K562 (cell line): ENCODE data around the gene ULK3. TPM values are rescaled to one million over a fixed set of nuclear protein-coding genes. Genes with fewer than 3 reads are reported as not detected.
A peak's percentile ranks its signal among the peaks of the same experiment; 100 is the strongest.

Source experiments
- BCOR ChIP-seq: fragments of 450-650 bp; IDR thresholded peaks from 2 replicates; pipeline ENCODE4 v1.6.1; 2016
- CAMTA2 ChIP-seq: fragments of 250-450 bp; sonication (Bioruptor Pico); conservative IDR thresholded peaks from 2 replicates; pipeline ENCODE4 v1.5.1; 2022
- CBFB ChIP-seq: sonication (generic); formaldehyde crosslinking; IDR thresholded peaks from 2 replicates; pipeline ENCODE4 v1.4.0; 2020; ENCODE audit warnings: mild to moderate bottlenecking, missing genetic modification reagents
- CREBBP ChIP-seq: IDR thresholded peaks from one replicate; pipeline ENCODE4 v1.6.1; 2012; ENCODE audit warnings: low read depth, mild to moderate bottlenecking, control low read depth, inconsistent platforms, low read length
- HEY1 ChIP-seq: fragments of 250-450 bp; sonication (Bioruptor Pico); IDR thresholded peaks from 2 replicates; pipeline ENCODE4 v1.5.0; 2020; ENCODE audit warnings: mild to moderate bottlenecking, moderate library complexity, borderline replicate concordance
- HNRNPUL1 ChIP-seq: fragments of 200-400 bp; formaldehyde crosslinking; IDR thresholded peaks from 2 replicates; pipeline ENCODE4 v1.6.1; 2017; ENCODE audit warnings: low read length
- LCOR ChIP-seq: sonication (generic); formaldehyde crosslinking; IDR thresholded peaks from 2 replicates; pipeline ENCODE4 v1.8.0; 2022; ENCODE audit warnings: mild to moderate bottlenecking, missing genetic modification reagents
- LEF1 ChIP-seq: fragments of 450-650 bp; IDR thresholded peaks from 2 replicates; pipeline ENCODE4 v1.6.1; 2016; ENCODE audit warnings: mild to moderate bottlenecking
- MIER1 ChIP-seq: fragments of 450-650 bp; IDR thresholded peaks from 2 replicates; pipeline ENCODE4 v1.6.1; 2016; ENCODE audit warnings: antibody characterized with exemption, mild to moderate bottlenecking, low read depth
- NFXL1 ChIP-seq: fragments of 450-650 bp; formaldehyde crosslinking; IDR thresholded peaks from 2 replicates; pipeline ENCODE4 v1.4.0; 2021; ENCODE audit warnings: mild to moderate bottlenecking
- NR2F6 ChIP-seq: fragments of 450-650 bp; formaldehyde crosslinking; IDR thresholded peaks from 2 replicates; pipeline ENCODE4 v1.4.0; 2020; ENCODE audit warnings: mild to moderate bottlenecking
- PHF21A ChIP-seq: fragments of 450-650 bp; IDR thresholded peaks from 2 replicates; pipeline ENCODE4 v1.6.1; 2017; ENCODE audit warnings: low read depth, borderline replicate concordance
- POLR2H ChIP-seq: IDR thresholded peaks from 2 replicates; pipeline ENCODE4 v1.6.1; 2016; ENCODE audit warnings: missing genetic modification characterization, low read depth, mild to moderate bottlenecking, control low read depth, missing compliant biosample characterization, moderate library complexity
- PYGO2 ChIP-seq: fragments of 450-650 bp; IDR thresholded peaks from 2 replicates; pipeline ENCODE4 v1.6.1; 2016; ENCODE audit warnings: mild to moderate bottlenecking, missing genetic modification characterization, moderate library complexity, missing compliant biosample characterization
- SMAD4 ChIP-seq: fragments of 250-450 bp; sonication (Bioruptor Pico); conservative IDR thresholded peaks from 2 replicates; pipeline ENCODE4 v1.8.0; 2021; ENCODE audit warnings: inconsistent platforms, mild to moderate bottlenecking, moderate library complexity
- SNRNP70 ChIP-seq: fragments of 200-400 bp; formaldehyde crosslinking; optimal IDR thresholded peaks from 2 replicates; pipeline ENCODE3; 2017; ENCODE audit warnings: low read depth, low read length
- STAT5A ChIP-seq: IDR thresholded peaks from 2 replicates; pipeline ENCODE4 v1.6.1; 2012; ENCODE audit warnings: low read length, inconsistent platforms, borderline replicate concordance
- ZNF124 ChIP-seq: sonication (generic); formaldehyde crosslinking; IDR thresholded peaks from 2 replicates; pipeline ENCODE4 v1.8.1; 2022; ENCODE audit warnings: missing genetic modification reagents
- ZNF174 ChIP-seq: fragments of 250-450 bp; sonication (Bioruptor Pico); IDR thresholded peaks from 2 replicates; pipeline ENCODE4 v1.4.0; 2020; ENCODE audit warnings: mild to moderate bottlenecking
- ZNF212 ChIP-seq: fragments of 450-650 bp; formaldehyde crosslinking; IDR thresholded peaks from 2 replicates; pipeline ENCODE4 v1.4.0; 2020; ENCODE audit warnings: mild to moderate bottlenecking
- ZNF780A ChIP-seq: fragments of 250-450 bp; sonication (Bioruptor Pico); IDR thresholded peaks from 2 replicates; pipeline ENCODE4 v1.5.0; 2021; ENCODE audit warnings: mild to moderate bottlenecking
- polyA plus RNA-seq, 8 experiments: library from polyadenylated mRNA; depleted of rRNA in 4 of 8; stranded (reverse) in 5 of 8; unstranded in 3 of 8; fragments of >200 nt; fragmentation: Nextera tagmentation in 2 of 8; fragmentation: Illumina TruSeq in 1 of 8; extraction: Ambion mirVana in 2 of 8; extraction: Trizol in 1 of 8; gene quantifications; 2 replicates each; pipeline versions ENCODE4 v1.2.1 to v1.2.3, GENCODE V29; 2011 to 2014; ENCODE audit warnings: inconsistent platforms in 1 of 8, missing spikeins in 1 of 8
- total RNA-seq, 7 experiments: library from RNA; depleted of rRNA in 6 of 7; stranded (reverse); fragments of >200 nt in 6 of 7; fragmentation: Illumina TruSeq in 2 of 7; extraction: Trizol in 2 of 7; gene quantifications; 2 replicates each; pipeline versions ENCODE4 v1.2.1 to v1.2.3, GENCODE V29; 2011 to 2021; ENCODE audit warnings: low replicate concordance in 1 of 7
- TF ChIP-seq, protein P1 (sequence below): sonication (generic); formaldehyde crosslinking; IDR thresholded peaks from 2 replicates; pipeline ENCODE4 v1.8.1; 2022; ENCODE audit warnings: missing genetic modification reagents
- TF ChIP-seq, protein P2 (sequence below): fragments of 250-450 bp; sonication (Bioruptor Pico); IDR thresholded peaks from 2 replicates; pipeline ENCODE4 v1.8.0; 2022; ENCODE audit warnings: moderate library complexity, mild to moderate bottlenecking, inconsistent platforms
- TF ChIP-seq, protein P3 (sequence below): fragments of 450-650 bp; formaldehyde crosslinking; IDR thresholded peaks from 2 replicates; pipeline ENCODE4 v1.4.0; 2022; ENCODE audit warnings: missing genetic modification characterization
- TF ChIP-seq, protein P4 (sequence below): fragments of 250-450 bp; sonication (Bioruptor Pico); IDR thresholded peaks from 2 replicates; pipeline ENCODE4 v1.4.0; 2020; ENCODE audit warnings: mild to moderate bottlenecking, moderate library complexity

The ULK3 gene
- total and polyA plus RNA-seq, 9 of the 15 experiments (the other 6 are each of a cell fraction or from before 2014, with no cell fraction given): 0.68 to 68.0 (median 34.9) TPM

DNA sequence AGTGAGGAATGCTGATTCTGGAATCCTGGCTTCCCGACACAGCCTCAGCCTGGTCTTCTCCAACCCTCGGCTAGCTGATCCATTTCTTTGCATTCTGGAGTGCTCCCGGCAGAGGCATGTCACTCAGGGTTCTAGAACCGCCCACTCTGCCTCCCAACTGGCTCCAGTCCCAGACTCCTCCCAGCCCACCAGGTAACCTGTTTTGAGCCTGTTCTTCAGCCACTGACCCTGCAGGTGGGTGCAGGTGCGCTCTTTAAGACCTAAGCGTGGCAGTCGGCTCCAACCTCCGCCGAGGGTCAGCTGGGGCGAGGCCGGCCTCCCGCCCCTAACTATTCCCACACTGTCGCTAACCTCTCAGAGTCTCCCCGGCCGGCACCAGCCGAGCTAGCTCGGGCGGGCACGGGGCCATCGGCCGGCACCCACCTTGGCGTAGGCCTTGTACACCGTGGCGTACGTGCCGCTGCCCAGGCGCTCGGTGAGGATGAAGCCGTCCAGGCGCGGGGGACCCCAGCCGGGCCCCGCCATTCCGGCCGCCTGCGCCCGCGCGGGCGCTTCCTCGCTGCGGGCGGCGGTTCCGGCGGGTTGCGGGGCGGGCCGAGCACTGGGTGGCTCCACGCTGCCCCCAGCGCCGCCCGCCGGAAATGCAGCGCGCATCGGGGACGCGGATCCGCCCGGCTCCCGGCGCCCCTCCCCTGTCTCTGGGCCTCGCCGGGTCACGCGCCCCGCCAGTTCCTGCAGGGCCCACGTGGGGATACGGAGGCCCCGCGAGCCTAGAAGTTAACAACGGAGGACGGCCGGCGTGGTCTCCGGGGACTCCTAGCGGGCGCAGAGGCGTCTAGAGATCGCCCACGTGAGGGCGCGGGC lies at the start of gene ULK3 (continued):
- TF ChIP-seq MIER1: no peak
- no peak for TF ChIP-seq ZNF212 (CRISPR knock-in tag)
- 0 out of 2 replicates have a peak, but pooled peaks have one; percentile 20 for TF ChIP-seq CAMTA2 (CRISPR knock-in tag)
- TF ChIP-seq LEF1: no peak
- TF ChIP-seq, protein P1, sequence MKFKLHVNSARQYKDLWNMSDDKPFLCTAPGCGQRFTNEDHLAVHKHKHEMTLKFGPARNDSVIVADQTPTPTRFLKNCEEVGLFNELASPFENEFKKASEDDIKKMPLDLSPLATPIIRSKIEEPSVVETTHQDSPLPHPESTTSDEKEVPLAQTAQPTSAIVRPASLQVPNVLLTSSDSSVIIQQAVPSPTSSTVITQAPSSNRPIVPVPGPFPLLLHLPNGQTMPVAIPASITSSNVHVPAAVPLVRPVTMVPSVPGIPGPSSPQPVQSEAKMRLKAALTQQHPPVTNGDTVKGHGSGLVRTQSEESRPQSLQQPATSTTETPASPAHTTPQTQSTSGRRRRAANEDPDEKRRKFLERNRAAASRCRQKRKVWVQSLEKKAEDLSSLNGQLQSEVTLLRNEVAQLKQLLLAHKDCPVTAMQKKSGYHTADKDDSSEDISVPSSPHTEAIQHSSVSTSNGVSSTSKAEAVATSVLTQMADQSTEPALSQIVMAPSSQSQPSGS (CRISPR knock-in tag): no peak
- no peak for TF ChIP-seq PHF21A
- no peak for TF ChIP-seq PYGO2 (tag)
- TF ChIP-seq STAT5A: no peak
- TF ChIP-seq NFXL1 (CRISPR knock-in tag): no peak
- TF ChIP-seq HEY1: no peak
- no peak for TF ChIP-seq BCOR
- TF ChIP-seq ZNF780A (CRISPR knock-in tag): no peak
- TF ChIP-seq CBFB (CRISPR knock-in tag): no peak
- no peak for TF ChIP-seq CREBBP
- TF ChIP-seq ZNF174 (CRISPR knock-in tag): no peak
- peak; percentile 87 for TF ChIP-seq LCOR
- peak; percentile 89 for TF ChIP-seq SMAD4 (CRISPR knock-in tag)
- TF ChIP-seq, protein P2, sequence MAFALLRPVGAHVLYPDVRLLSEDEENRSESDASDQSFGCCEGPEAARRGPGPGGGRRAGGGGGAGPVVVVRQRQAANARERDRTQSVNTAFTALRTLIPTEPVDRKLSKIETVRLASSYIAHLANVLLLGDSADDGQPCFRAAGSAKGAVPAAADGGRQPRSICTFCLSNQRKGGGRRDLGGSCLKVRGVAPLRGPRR (CRISPR knock-in tag): no peak
- no peak for TF ChIP-seq NR2F6
- TF ChIP-seq HNRNPUL1: no peak
- TF ChIP-seq, protein P3, sequence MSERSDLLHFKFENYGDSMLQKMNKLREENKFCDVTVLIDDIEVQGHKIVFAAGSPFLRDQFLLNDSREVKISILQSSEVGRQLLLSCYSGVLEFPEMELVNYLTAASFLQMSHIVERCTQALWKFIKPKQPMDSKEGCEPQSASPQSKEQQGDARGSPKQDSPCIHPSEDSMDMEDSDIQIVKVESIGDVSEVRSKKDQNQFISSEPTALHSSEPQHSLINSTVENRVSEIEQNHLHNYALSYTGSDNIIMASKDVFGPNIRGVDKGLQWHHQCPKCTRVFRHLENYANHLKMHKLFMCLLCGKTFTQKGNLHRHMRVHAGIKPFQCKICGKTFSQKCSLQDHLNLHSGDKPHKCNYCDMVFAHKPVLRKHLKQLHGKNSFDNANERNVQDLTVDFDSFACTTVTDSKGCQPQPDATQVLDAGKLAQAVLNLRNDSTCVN: no peak
- no peak; the same call in 1 of the 2 replicates for TF ChIP-seq POLR2H
- no peak for TF ChIP-seq ZNF124
- TF ChIP-seq SNRNP70: no peak
- TF ChIP-seq, protein P4, sequence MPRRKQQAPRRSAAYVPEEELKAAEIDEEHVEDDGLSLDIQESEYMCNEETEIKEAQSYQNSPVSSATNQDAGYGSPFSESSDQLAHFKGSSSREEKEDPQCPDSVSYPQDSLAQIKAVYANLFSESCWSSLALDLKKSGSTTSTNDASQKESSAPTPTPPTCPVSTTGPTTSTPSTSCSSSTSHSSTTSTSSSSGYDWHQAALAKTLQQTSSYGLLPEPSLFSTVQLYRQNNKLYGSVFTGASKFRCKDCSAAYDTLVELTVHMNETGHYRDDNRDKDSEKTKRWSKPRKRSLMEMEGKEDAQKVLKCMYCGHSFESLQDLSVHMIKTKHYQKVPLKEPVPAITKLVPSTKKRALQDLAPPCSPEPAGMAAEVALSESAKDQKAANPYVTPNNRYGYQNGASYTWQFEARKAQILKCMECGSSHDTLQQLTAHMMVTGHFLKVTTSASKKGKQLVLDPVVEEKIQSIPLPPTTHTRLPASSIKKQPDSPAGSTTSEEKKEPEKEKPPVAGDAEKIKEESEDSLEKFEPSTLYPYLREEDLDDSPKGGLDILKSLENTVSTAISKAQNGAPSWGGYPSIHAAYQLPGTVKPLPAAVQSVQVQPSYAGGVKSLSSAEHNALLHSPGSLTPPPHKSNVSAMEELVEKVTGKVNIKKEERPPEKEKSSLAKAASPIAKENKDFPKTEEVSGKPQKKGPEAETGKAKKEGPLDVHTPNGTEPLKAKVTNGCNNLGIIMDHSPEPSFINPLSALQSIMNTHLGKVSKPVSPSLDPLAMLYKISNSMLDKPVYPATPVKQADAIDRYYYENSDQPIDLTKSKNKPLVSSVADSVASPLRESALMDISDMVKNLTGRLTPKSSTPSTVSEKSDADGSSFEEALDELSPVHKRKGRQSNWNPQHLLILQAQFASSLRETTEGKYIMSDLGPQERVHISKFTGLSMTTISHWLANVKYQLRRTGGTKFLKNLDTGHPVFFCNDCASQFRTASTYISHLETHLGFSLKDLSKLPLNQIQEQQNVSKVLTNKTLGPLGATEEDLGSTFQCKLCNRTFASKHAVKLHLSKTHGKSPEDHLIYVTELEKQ (CRISPR knock-in tag): no peak
